ENCODE results near the gene PTPRG. TPM values are rescaled to one million over a fixed set of nuclear protein-coding genes. Genes with fewer than 3 reads are reported as not detected.

Gene PTPRG
- total RNA-seq, 4 donors from 2014 or later: 51.9 to 56.8 (median 54.4) TPM

DNA sequence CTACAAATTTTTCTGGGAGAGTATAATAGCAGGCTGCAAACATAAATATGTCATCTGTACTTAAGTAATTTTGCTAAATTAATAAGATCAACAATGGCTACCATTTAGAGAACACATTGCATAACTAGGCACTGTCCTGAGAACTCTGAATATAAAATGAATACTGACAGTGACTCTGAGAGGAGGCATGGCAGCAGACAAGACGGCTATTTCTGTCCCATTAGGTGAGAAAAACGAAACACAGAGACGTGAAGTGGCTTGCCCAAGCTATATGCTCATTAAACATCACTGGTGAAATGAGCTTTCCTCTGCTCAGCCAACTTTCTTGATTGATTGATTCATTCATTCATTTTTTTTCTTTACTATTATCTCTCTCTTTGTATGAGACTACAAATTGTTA is 384.3 kb downstream of the PTPRG start:
- DNase-seq (ENCODE audit: extremely low spot score): no peak
- H3K4me3 ChIP-seq: no peak overlapping the region
- 70% methylated on average over 3 of the region's 3 CpGs for WGBS
- intact Hi-C loops (cut with DNase I): no loop called here
- H3K27me3 ChIP-seq: no peaks in the 10 kb centered on the region
- no peak overlapping the region for H3K27ac ChIP-seq (replicated peaks in 1 of 4)
- H3K9me3 ChIP-seq: no peaks in the 10 kb centered on the region
- peaks cover 14 to 33% (median 25%) of the 10 kb centered on the region in 4 donors for H3K4me1 ChIP-seq
- no peaks in the 10 kb centered on the region for H3K36me3 ChIP-seq
- TF ChIP-seq POLR2AphosphoS5 (IDR thresholded peaks at IDR 0.05) (no peak), EP300 (IDR thresholded peaks at IDR 0.05) (no peak), POLR2A (IDR thresholded peaks at IDR 0.05; ENCODE audit: low read depth) (no peak)
- TF ChIP-seq, protein P1, sequence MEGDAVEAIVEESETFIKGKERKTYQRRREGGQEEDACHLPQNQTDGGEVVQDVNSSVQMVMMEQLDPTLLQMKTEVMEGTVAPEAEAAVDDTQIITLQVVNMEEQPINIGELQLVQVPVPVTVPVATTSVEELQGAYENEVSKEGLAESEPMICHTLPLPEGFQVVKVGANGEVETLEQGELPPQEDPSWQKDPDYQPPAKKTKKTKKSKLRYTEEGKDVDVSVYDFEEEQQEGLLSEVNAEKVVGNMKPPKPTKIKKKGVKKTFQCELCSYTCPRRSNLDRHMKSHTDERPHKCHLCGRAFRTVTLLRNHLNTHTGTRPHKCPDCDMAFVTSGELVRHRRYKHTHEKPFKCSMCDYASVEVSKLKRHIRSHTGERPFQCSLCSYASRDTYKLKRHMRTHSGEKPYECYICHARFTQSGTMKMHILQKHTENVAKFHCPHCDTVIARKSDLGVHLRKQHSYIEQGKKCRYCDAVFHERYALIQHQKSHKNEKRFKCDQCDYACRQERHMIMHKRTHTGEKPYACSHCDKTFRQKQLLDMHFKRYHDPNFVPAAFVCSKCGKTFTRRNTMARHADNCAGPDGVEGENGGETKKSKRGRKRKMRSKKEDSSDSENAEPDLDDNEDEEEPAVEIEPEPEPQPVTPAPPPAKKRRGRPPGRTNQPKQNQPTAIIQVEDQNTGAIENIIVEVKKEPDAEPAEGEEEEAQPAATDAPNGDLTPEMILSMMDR (IDR thresholded peaks at IDR 0.05): no peak

DNA sequence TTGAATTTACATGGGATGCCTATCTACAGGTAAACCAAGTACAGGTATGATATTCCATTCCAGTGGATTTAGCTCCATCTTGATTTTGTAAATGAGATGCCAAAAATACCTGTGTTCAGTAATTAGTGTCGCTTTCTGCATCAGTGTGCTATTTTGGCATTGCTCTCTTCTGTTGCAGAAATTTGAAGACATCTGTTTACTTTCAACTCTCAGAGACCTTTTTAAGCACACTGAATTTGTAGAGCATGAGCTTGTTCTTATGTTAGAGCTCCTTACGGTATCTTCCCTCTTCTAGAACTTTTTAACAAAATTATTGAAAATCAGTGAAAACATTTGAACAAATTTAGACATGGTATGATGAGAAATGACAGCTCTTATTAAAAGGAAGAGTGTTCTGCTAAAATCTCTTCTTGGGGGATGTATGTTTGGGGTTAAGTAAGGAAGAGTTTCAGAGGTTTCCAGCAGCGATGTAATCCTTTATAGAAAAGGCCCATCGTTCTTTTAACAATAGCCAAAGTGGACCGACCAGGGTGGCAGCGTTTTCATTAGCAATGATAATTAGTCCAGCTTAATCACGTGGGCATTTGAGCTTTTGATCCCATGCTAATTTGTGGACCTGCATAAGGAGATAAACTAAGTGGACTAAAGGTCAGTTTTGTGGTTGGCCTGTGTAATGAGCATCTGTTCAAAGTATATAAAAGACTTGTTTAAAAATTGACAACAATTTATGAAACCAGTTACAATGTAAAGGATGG is 385.4 kb downstream of the PTPRG start:
- 52% methylated on average over 7 of the region's 7 CpGs for WGBS
- intact Hi-C loops (cut with DNase I): no loop called here

DNA sequence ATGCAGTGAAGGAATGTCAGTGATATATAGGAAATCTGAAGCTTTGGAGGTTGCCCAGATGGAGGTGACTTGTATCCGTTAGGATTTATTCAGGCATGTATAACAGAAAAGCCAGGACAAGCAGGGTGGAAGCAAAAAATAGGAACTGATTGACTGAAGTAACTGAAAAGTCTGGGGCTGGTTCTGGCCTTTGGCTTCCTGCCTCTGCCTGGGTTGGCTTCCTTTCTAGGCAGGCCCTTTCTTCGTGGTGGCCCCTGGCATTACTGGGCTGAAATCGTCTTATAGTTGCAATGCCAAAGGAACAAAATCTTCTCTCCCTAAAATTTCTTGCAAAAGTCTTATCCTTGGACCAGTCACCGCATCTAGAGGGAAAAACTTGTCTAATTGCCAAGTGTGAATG is 386.1 kb downstream of the PTPRG start:
- intact Hi-C loops (cut with DNase I): no loop called here
- H3K27ac ChIP-seq (replicated peaks in 1 of 4): no peak overlapping the region
- TF ChIP-seq EP300 (IDR thresholded peaks at IDR 0.05): no peak
- TF ChIP-seq POLR2A (IDR thresholded peaks at IDR 0.05; ENCODE audit: low read depth): no peak
- no peaks in the 10 kb centered on the region for H3K27me3 ChIP-seq
- 72% methylated on average over 4 of the region's 4 CpGs for WGBS
- H3K9me3 ChIP-seq: no peaks in the 10 kb centered on the region
- H3K36me3 ChIP-seq: no peaks in the 10 kb centered on the region
- no peak for DNase-seq (ENCODE audit: extremely low spot score)
- peaks cover 14 to 33% (median 25%) of the 10 kb centered on the region in 4 donors for H3K4me1 ChIP-seq
- H3K4me3 ChIP-seq: no peak overlapping the region

More for the DNA sequence above, 385.4 kb downstream of the PTPRG start:
- Histone ChIP-seq H3K4me3 (no peak overlapping the region), H3K27me3 (no peaks in the 10 kb centered on the region), H3K9me3 (no peaks in the 10 kb centered on the region), H3K4me1 (peaks cover 14 to 33% (median 25%) of the 10 kb centered on the region in 4 donors), H3K36me3 (no peaks in the 10 kb centered on the region), H3K27ac (replicated peaks in 1 of 4) (no peak overlapping the region)
- no peak for DNase-seq (ENCODE audit: extremely low spot score)
- TF ChIP-seq POLR2A (IDR thresholded peaks at IDR 0.05; ENCODE audit: low read depth): no peak
- TF ChIP-seq, protein P1 (IDR thresholded peaks at IDR 0.05): no peak
- TF ChIP-seq EP300 (IDR thresholded peaks at IDR 0.05): no peak
- no peak for TF ChIP-seq POLR2AphosphoS5 (IDR thresholded peaks at IDR 0.05)

DNA sequence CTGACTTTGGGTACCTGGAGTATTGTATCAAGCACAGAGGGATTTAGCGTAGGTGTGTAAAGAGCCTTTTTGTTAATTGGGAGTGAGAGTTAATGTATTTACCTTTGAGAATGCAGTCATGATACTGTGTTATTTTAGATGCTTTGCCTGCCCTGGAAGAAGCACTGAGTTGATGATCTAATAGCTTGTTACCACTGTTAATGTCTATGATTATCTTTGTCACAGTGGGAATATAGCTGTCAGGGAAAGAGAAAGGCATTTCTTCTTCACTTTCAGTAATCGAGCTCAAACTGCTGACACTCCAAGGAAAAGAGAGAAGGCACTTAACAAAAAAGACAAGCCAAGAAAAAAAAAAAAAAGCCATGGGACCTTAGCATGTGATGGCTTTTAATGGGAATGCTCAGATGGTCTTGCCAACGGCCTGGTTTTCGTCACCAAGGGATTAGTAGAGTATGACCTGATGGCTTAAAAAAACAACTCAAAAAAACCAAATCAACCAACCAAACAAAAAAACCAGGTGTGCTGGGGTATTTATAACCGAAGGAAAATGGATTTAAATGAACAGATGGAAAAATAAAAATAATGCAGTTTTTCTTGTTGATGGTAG is 387.4 kb downstream of the PTPRG start:
- no peak overlapping the region for H3K4me3 ChIP-seq
- no peaks in the 10 kb centered on the region for H3K36me3 ChIP-seq
- intact Hi-C loops (cut with DNase I): no loop called here
- peaks cover 14 to 33% (median 25%) of the 10 kb centered on the region in 4 donors for H3K4me1 ChIP-seq
- TF ChIP-seq POLR2AphosphoS5 (IDR thresholded peaks at IDR 0.05): no peak
- no peak for TF ChIP-seq EP300 (IDR thresholded peaks at IDR 0.05)
- no peak for TF ChIP-seq POLR2A (IDR thresholded peaks at IDR 0.05; ENCODE audit: low read depth)
- TF ChIP-seq, protein P1 (IDR thresholded peaks at IDR 0.05): no peak
- H3K27me3 ChIP-seq: no peaks in the 10 kb centered on the region
- WGBS: 64% methylated on average over 5 of the region's 5 CpGs
- H3K27ac ChIP-seq (replicated peaks in 1 of 4): no peak overlapping the region
- no peaks in the 10 kb centered on the region for H3K9me3 ChIP-seq
- no peak for DNase-seq (ENCODE audit: extremely low spot score)

DNA sequence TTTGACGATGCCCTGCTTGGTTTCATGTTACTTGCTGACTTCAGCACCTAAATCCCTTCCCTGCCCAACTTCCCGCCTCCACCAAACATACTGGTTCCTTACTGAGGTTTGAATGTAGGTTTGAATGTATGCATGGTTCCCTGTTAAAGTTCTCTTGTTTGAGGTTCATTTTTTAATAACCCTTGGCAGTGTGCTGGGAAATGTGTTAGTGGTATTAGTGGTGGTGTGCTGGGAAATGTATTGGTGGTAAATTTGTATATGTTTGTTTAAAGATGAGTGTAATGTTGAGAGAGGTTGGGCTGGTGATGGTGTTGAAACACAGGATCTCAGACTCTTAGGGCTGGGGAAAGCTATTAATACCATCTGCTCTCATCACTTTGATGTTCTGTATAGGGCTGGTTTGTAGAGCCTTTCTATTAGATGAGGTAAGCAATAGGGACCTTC is 392.7 kb downstream of the PTPRG start:
- TF ChIP-seq POLR2A (IDR thresholded peaks at IDR 0.05; ENCODE audit: low read depth) (no peak), POLR2AphosphoS5 (IDR thresholded peaks at IDR 0.05) (no peak), EP300 (IDR thresholded peaks at IDR 0.05) (no peak)
- TF ChIP-seq, protein P1 (IDR thresholded peaks at IDR 0.05): no peak
- Histone ChIP-seq H3K4me3 (no peak overlapping the region), H3K36me3 (no peaks in the 10 kb centered on the region), H3K27ac (replicated peaks in 1 of 4) (no peak overlapping the region), H3K4me1 (peaks cover 2 to 20% (median 10%) of the 10 kb centered on the region in 4 donors), H3K27me3 (no peaks in the 10 kb centered on the region), H3K9me3 (no peaks in the 10 kb centered on the region)
- intact Hi-C loops (cut with DNase I): loop anchor here (10.0 kb wide), 1 partner anchor 231 kb away; no protein-coding TSS in a partner anchor
- 77% methylated on average over 2 of the region's 2 CpGs for WGBS
- no peak for DNase-seq (ENCODE audit: extremely low spot score)

All from esophagus muscularis mucosa (tissue), 4 donors.